CD14-positive monocyte (primary cell): ENCODE results near the gene NUP42. TPM values are rescaled to one million over a fixed set of nuclear protein-coding genes. Genes with fewer than 3 reads are reported as not detected.

Experiments
- DNase-seq, 3 donors: peaks; one replicate each; pipeline ENCODE4 v3.0.0-alpha.2; 2011 to 2022
- H2AFZ ChIP-seq: 2 replicates; pipeline ENCODE4 v1.6.0; 2012; ENCODE audit warnings: mild to moderate bottlenecking, low read depth, low read length, inconsistent platforms; ENCODE audit not compliant: insufficient read depth, poor library complexity, severe bottlenecking
- H3K27ac ChIP-seq, 2 donors: 1 replicate in 1 of 2; 2 replicates in 1 of 2; pipeline ENCODE4 v1.5.1; 2012 to 2013; ENCODE audit warnings: low read length in 2 of 2, control low read depth in 1 of 2, inconsistent platforms in 1 of 2, low read depth in 1 of 2, mild to moderate bottlenecking in 1 of 2
- H3K27me3 ChIP-seq, 2 donors: one replicate each; pipeline versions ENCODE4 v1.6.0 to v1.6.1; 2011 to 2013; ENCODE audit warnings: low read length in 2 of 2; ENCODE audit not compliant: control insufficient read depth in 2 of 2, insufficient read depth in 2 of 2
- H3K36me3 ChIP-seq, 2 donors: replicated peaks in 1 of 2; 1 replicate in 1 of 2; 2 replicates in 1 of 2; pipeline versions ENCODE4 v1.5.1 to v1.6.1; 2012 to 2013; ENCODE audit warnings: low read length in 2 of 2, control low read depth in 1 of 2, inconsistent platforms in 1 of 2, mild to moderate bottlenecking in 1 of 2; ENCODE audit not compliant: insufficient read depth in 2 of 2, control insufficient read depth in 1 of 2
- H3K4me1 ChIP-seq, 2 donors: 1 replicate in 1 of 2; 2 replicates in 1 of 2; pipeline versions ENCODE4 v1.5.1 to v1.6.1; 2012 to 2013; ENCODE audit warnings: low read length in 2 of 2, control low read depth in 1 of 2, inconsistent platforms in 1 of 2, mild to moderate bottlenecking in 1 of 2, moderate library complexity in 1 of 2; ENCODE audit not compliant: insufficient read depth in 2 of 2, control insufficient read depth in 1 of 2
- H3K4me2 ChIP-seq: replicated peaks from 2 replicates; pipeline ENCODE3; 2012; ENCODE audit warnings: low read length, moderate library complexity, mild to moderate bottlenecking; ENCODE audit not compliant: poor library complexity, severe bottlenecking; ENCODE audit errors: extremely low read depth
- H3K4me3 ChIP-seq, 3 experiments: fragments of 200-600 bp in 1 of 3; sonication (generic) in 1 of 3; replicated peaks in 1 of 3; 1 replicate in 2 of 3; 2 replicates in 1 of 3; pipeline ENCODE4 v1.5.1; 2011 to 2013; ENCODE audit warnings: low read length in 3 of 3, mild to moderate bottlenecking in 3 of 3, control low read depth in 2 of 3, low read depth in 2 of 3, inconsistent platforms in 1 of 3, moderate library complexity in 1 of 3
- H3K79me2 ChIP-seq: 2 replicates; pipeline ENCODE4 v1.6.0; 2012; ENCODE audit warnings: mild to moderate bottlenecking, control low read depth, inconsistent platforms, low read length, moderate library complexity; ENCODE audit not compliant: insufficient read depth
- H3K9ac ChIP-seq: 2 replicates; pipeline ENCODE4 v1.6.0; 2017; ENCODE audit warnings: low read length, mild to moderate bottlenecking; ENCODE audit not compliant: insufficient read depth, poor library complexity, severe bottlenecking
- H3K9me3 ChIP-seq, 2 donors: replicated peaks in 1 of 2; 1 replicate in 1 of 2; 2 replicates in 1 of 2; pipeline versions ENCODE4 v1.5.1 to v1.6.1; 2012 to 2013; ENCODE audit warnings: low read length in 2 of 2, control low read depth in 1 of 2; ENCODE audit not compliant: control insufficient read depth in 1 of 2, insufficient read depth in 1 of 2
- H4K20me1 ChIP-seq: 2 replicates; pipeline ENCODE4 v1.6.0; 2012; ENCODE audit warnings: mild to moderate bottlenecking, low read length, control low read depth, moderate library complexity; ENCODE audit not compliant: insufficient read depth
- H3K27ac Mint-ChIP-seq, 7 donors: one replicate each; pipeline ENCODE4 v1.8.0; 2020; ENCODE audit warnings: mild to moderate bottlenecking in 7 of 7, mixed read lengths in 7 of 7, moderate library complexity in 6 of 7, inconsistent platforms in 2 of 7
- H3K27me3 Mint-ChIP-seq, 3 donors: one replicate each; pipeline ENCODE4 v1.8.0; 2021 to 2022; ENCODE audit warnings: low read depth in 3 of 3, mild to moderate bottlenecking in 3 of 3, mixed read lengths in 3 of 3, moderate library complexity in 3 of 3, inconsistent platforms in 1 of 3
- H3K36me3 Mint-ChIP-seq, 2 donors: one replicate each; pipeline ENCODE4 v1.8.0; 2020; ENCODE audit warnings: mixed read lengths in 2 of 2, inconsistent platforms in 1 of 2, mild to moderate bottlenecking in 1 of 2
- H3K4me1 Mint-ChIP-seq: one replicate; pipeline ENCODE4 v1.8.0; 2020; ENCODE audit warnings: mild to moderate bottlenecking, mixed read lengths
- H3K4me3 Mint-ChIP-seq, 2 donors: one replicate each; pipeline ENCODE4 v1.8.0; 2020; ENCODE audit warnings: mild to moderate bottlenecking in 2 of 2, mixed read lengths in 2 of 2, moderate library complexity in 1 of 2
- H3K9me3 Mint-ChIP-seq, 7 donors: one replicate each; pipeline ENCODE4 v1.8.0; 2020 to 2022; ENCODE audit warnings: mixed read lengths in 7 of 7, mild to moderate bottlenecking in 6 of 7, moderate library complexity in 6 of 7, inconsistent platforms in 2 of 7
- WGBS: methylation state at CpG from one replicate; pipeline ENCODE4 v1.1.5; 2013; ENCODE audit warnings: missing lambda C conversion rate; ENCODE audit not compliant: insufficient coverage; 5-methylcytosine and 5-hydroxymethylcytosine counted together
- intact Hi-C, 2 donors: fragments of 100-400 bp; cut with micrococcal nuclease; formaldehyde crosslinking; loops; one replicate each; pipeline versions ENCODE4 v1.15.0 to v1.15.1; 2023
- polyA plus RNA-seq, 3 donors: library from polyadenylated mRNA; depleted of rRNA in 1 of 3; unstranded in 2 of 3; stranded (reverse) in 1 of 3; fragments of 300-500 nt in 2 of 3; fragments of >200 nt in 1 of 3; fragmentation: Illumina TruSeq in 2 of 3; gene quantifications; 1 replicate in 2 of 3; 2 replicates in 1 of 3; pipeline ENCODE4 v1.2.3, GENCODE V29; 2012 to 2021
- TF ChIP-seq, protein P1 (sequence below): fragments of 200-600 bp; IDR thresholded peaks from one replicate; pipeline ENCODE4 v1.8.0; 2022; ENCODE audit warnings: antibody characterized with exemption, mild to moderate bottlenecking

The NUP42 gene
- polyA plus RNA-seq, 3 donors, result 26.3 to 54.6 (median 28.5) TPM

DNA sequence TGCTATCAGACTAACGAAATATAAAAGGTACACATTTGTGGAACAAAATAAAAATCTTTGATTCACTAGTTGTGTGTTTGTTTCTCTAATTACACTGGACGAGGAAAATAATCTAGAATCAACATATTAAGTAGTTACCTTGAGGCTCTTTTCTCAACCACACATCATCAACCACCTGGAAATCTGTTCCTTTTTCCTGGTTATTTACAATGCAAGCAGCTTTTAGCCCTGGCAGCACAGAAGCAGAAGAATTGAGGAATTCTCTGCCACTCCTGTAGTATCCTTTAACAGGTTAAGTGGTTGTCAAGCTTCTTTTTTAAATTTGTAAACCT is 23.7 kb downstream of the NUP42 start:
- H3K27me3 Mint-ChIP-seq, result peaks cover 8 to 21% (median 8%) of the 10 kb centered on the region in 3 donors
- WGBS, result no CpG with 5 or more reads among the region's 2 CpGs
- H3K9me3 Mint-ChIP-seq, result peaks cover 0 to 3% (median 0%) of the 10 kb centered on the region in 7 donors
- peak overlapping the region; percentile 78 for H3K4me2 ChIP-seq
- H3K27ac Mint-ChIP-seq, result peak overlapping the region in 4 of 7 donors; percentile 90 to 98 (median 94)
- H3K36me3 Mint-ChIP-seq, result peaks cover 25 to 32% of the 10 kb centered on the region in 2 donors
- no peaks in the 10 kb centered on the region for H3K79me2 ChIP-seq
- H3K4me1 ChIP-seq, result peaks cover 48 to 51% of the 10 kb centered on the region in 2 donors
- H3K9me3 ChIP-seq, result no peaks in the 10 kb centered on the region
- peak overlapping the region; percentile 36 to 58 (median 38) for H3K4me3 ChIP-seq
- H3K36me3 ChIP-seq, result peaks cover 7 to 19% of the 10 kb centered on the region in 2 donors
- TF ChIP-seq, protein P1, sequence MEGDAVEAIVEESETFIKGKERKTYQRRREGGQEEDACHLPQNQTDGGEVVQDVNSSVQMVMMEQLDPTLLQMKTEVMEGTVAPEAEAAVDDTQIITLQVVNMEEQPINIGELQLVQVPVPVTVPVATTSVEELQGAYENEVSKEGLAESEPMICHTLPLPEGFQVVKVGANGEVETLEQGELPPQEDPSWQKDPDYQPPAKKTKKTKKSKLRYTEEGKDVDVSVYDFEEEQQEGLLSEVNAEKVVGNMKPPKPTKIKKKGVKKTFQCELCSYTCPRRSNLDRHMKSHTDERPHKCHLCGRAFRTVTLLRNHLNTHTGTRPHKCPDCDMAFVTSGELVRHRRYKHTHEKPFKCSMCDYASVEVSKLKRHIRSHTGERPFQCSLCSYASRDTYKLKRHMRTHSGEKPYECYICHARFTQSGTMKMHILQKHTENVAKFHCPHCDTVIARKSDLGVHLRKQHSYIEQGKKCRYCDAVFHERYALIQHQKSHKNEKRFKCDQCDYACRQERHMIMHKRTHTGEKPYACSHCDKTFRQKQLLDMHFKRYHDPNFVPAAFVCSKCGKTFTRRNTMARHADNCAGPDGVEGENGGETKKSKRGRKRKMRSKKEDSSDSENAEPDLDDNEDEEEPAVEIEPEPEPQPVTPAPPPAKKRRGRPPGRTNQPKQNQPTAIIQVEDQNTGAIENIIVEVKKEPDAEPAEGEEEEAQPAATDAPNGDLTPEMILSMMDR, result no peak
- H3K27me3 ChIP-seq, result no peaks in the 10 kb centered on the region
- peak overlapping the region; percentile 84 for H2AFZ ChIP-seq
- H3K4me3 Mint-ChIP-seq, result peak overlapping the region; percentile 73 to 84
- intact Hi-C loops, result loop anchor here in 1 of 2 donors (5.0 kb wide), 1 partner anchor 37 kb away; no protein-coding TSS in a partner anchor
- no peak for DNase-seq
- peaks cover 47% of the 10 kb centered on the region for H3K4me1 Mint-ChIP-seq
- H4K20me1 ChIP-seq, result no peaks in the 10 kb centered on the region
- peak overlapping the region; percentile 73 to 93 for H3K27ac ChIP-seq
- H3K9ac ChIP-seq, result peak overlapping the region; percentile 66

DNA sequence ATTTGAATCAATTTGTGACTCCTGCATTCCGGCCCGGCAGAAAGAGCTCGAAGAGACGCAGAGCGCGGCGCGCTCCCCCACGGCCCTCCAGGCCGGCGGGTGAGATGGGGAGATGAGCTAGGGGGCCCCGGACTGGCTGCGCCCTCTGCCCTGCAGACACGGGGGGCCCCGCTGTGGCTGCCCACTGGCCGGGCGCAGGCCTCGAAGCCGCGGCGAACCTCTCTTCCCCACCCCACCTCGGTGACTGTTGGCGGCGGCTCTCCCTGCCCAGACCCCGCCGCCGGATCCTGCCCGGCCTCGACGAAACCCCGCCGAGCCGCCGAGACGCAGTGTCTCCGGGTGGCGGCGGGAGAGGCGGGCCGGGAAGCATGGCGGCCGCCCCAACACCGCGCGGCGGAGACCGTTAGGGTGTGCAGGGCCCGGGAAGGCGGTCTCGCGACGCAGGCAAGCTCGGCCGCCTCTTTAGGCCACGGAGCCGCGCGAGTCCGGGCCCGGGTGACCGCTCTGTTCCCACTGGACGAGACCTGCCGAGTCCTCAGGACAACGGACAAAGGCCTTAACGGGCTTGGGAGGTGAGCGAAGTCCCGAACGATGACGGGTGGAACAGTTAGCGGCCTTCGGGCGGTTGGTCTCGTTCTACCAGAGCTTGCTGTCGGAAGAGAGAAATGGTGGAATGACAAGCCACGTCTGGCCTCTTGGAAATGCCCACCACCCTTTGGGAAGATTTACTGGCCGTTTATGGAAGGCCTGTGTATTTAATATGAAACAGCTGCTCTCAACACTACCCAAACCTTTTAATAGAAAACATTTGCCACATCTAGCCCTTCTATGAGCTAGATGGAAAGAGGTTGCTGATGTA is 24.3 kb downstream of the NUP42 start:
- Histone ChIP-seq H3K36me3 (peaks cover 1 to 13% of the 10 kb centered on the region in 2 donors), H4K20me1 (no peaks in the 10 kb centered on the region), H3K4me2 (peak overlapping the region; percentile 78), H3K4me1 (peaks cover 54 to 57% of the 10 kb centered on the region in 2 donors), H3K9ac (peak overlapping the region; percentile 66), H3K27ac (peak overlapping the region; percentile 73 to 93), H3K9me3 (no peaks in the 10 kb centered on the region), H2AFZ (peak overlapping the region; percentile 84), H3K4me3 (peak overlapping the region; percentile 36 to 58 (median 38)), H3K79me2 (no peaks in the 10 kb centered on the region), H3K27me3 (no peaks in the 10 kb centered on the region)
- 19% methylated on average over 71 of the region's 76 CpGs for WGBS
- peak overlapping the region; percentile 89 to 98 (median 93) for H3K27ac Mint-ChIP-seq
- H3K4me1 Mint-ChIP-seq, result peaks cover 53% of the 10 kb centered on the region
- peak overlapping the region; percentile 73 to 87 for H3K4me3 Mint-ChIP-seq
- peak in 1 of 3 donors; percentile 27 for DNase-seq
- peaks cover 8 to 21% (median 8%) of the 10 kb centered on the region in 3 donors for H3K27me3 Mint-ChIP-seq
- peaks cover 0 to 3% (median 0%) of the 10 kb centered on the region in 7 donors for H3K9me3 Mint-ChIP-seq
- peaks cover 19 to 28% of the 10 kb centered on the region in 2 donors for H3K36me3 Mint-ChIP-seq
- TF ChIP-seq, protein P1, result no peak
- intact Hi-C loops, result loop anchor here in 1 of 2 donors (5.0 kb wide), 1 partner anchor 36 kb away; no protein-coding TSS in a partner anchor
